ENCODE results near the gene CDK1. TPM values are rescaled to one million over a fixed set of nuclear protein-coding genes. Genes with fewer than 3 reads are reported as not detected.

The CDK1 gene
- polyA plus RNA-seq, 2 of the 4 experiments (the other 2 are of a cell fraction) = 97.1 to 109 TPM

DNA sequence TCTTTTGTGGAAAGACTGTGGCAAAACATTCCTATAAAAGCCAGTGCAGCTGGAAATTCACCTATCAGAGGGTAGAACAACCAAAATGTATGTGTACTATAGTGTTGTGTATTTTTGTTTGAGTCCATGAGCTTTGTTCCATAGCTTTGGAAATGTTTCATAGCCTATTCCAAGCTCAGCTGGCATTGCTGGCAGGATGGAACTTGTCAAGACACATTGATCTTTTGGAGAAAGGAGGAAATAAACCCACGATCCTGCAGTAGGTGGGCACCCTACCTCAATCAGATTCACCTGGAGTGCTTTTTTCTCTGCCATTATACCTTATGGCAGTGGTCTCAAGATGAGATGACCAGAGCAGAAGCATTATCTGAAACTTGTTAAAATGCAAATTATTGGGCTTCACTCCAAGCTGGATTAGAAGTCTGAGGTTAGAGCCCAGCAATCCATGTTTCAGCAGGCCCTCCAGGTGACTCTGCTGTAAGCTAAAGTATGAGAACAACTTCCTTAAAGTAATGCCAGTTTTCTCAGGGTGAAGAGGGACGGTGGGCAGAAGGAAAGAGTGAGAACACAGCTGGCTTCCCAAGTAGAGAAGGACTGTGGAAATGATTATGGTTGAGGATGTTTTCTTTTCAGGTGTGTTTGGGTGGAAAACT lies 30.3 kb upstream of the CDK1 start:
- no peaks in the 10 kb centered on the region for H3K4me1 ChIP-seq
- no peak for ATAC-seq
- TF ChIP-seq NFE2L2 (conservative IDR thresholded peaks at IDR 0.05; ENCODE audit: low read length) (no peak), NR3C1 (IDR thresholded peaks at IDR 0.05) (no peak), CHD4 (IDR thresholded peaks at IDR 0.05; ENCODE audit: borderline replicate concordance) (no peak), KDM5A (IDR thresholded peaks at IDR 0.05) (no peak), ESRRA (IDR thresholded peaks at IDR 0.05; ENCODE audit: borderline replicate concordance, low read length) (no peak), FOSB (CRISPR knock-in tag; IDR thresholded peaks at IDR 0.05) (no peak), SMC3 (IDR thresholded peaks at IDR 0.05) (no peak), HDAC2 (IDR thresholded peaks at IDR 0.05) (no peak), JUN (IDR thresholded peaks at IDR 0.05) (no peak), ZNF302 (CRISPR knock-in tag; IDR thresholded peaks at IDR 0.05) (no peak), RNF2 (IDR thresholded peaks at IDR 0.05; ENCODE audit: borderline replicate concordance, low read depth) (no peak), EP300 (IDR thresholded peaks at IDR 0.05) (no peak)
- TF ChIP-seq, protein P1, sequence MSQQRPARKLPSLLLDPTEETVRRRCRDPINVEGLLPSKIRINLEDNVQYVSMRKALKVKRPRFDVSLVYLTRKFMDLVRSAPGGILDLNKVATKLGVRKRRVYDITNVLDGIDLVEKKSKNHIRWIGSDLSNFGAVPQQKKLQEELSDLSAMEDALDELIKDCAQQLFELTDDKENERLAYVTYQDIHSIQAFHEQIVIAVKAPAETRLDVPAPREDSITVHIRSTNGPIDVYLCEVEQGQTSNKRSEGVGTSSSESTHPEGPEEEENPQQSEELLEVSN (IDR thresholded peaks at IDR 0.05; ENCODE audit: borderline replicate concordance, low read depth) = no peak
- TF ChIP-seq, protein P2, sequence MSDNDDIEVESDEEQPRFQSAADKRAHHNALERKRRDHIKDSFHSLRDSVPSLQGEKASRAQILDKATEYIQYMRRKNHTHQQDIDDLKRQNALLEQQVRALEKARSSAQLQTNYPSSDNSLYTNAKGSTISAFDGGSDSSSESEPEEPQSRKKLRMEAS (IDR thresholded peaks at IDR 0.05) = no peak
- TF ChIP-seq, protein P3, sequence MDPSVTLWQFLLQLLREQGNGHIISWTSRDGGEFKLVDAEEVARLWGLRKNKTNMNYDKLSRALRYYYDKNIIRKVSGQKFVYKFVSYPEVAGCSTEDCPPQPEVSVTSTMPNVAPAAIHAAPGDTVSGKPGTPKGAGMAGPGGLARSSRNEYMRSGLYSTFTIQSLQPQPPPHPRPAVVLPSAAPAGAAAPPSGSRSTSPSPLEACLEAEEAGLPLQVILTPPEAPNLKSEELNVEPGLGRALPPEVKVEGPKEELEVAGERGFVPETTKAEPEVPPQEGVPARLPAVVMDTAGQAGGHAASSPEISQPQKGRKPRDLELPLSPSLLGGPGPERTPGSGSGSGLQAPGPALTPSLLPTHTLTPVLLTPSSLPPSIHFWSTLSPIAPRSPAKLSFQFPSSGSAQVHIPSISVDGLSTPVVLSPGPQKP (IDR thresholded peaks at IDR 0.05; ENCODE audit: low read depth, low read length) = no peak
- CTCF ChIA-PET = interaction anchor here (0.6 to 1.2 kb wide), 2 partner anchors 21 to 118 kb away, joined by 3 to 4 read pairs; no protein-coding TSS in a partner anchor
- H3K27ac ChIP-seq = no peak overlapping the region
- no peak overlapping the region for H3K4me3 ChIP-seq
- 38% methylated on average over 2 of the region's 2 CpGs for WGBS (ENCODE audit: missing lambda C conversion rate)
- DNase-seq (ENCODE audit: low read depth in 1 of 2, low spot score in 1 of 2) = no peak
- H3K9me3 ChIP-seq = no peaks in the 10 kb centered on the region
- POLR2A ChIA-PET = no interaction called here
- H3K4me2 ChIP-seq = no peak overlapping the region
- no peak for FAIRE-seq

DNA sequence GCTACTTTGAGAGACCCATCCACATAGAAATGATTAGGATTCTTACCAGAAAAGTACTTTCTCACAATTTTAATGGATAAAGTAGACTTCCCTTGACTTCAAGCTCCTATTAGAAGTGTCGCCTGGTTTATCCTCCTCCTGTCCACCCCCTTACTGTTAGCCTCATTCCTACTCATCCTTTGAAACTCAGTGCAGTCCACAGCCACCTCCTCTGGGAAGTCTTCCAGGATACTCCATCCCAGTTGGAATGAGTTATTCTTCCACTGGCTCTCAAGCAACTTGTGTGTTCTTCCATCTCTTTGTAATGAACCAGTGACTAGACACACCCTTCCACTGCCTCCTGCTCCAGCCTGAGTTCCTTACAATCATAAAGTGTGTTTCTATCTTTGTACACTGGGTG lies 25.1 kb upstream of the CDK1 start:
- ATAC-seq (no peak), DNase-seq (ENCODE audit: low read depth in 1 of 2, low spot score in 1 of 2) (no peak), FAIRE-seq (no peak)
- no peak overlapping the region for H3K4me3 ChIP-seq
- CTCF ChIA-PET = interaction anchor here (1.3 kb wide), 1 partner anchor 16 kb away, joined by 3 read pairs; no protein-coding TSS in a partner anchor
- peak; percentile 34 for TF ChIP-seq ZFP36 (IDR thresholded peaks at IDR 0.05; ENCODE audit: borderline replicate concordance, partially characterized antibody)
- no peak for TF ChIP-seq FOXS1 (CRISPR knock-in tag; IDR thresholded peaks at IDR 0.05)
- TF ChIP-seq, protein P4, sequence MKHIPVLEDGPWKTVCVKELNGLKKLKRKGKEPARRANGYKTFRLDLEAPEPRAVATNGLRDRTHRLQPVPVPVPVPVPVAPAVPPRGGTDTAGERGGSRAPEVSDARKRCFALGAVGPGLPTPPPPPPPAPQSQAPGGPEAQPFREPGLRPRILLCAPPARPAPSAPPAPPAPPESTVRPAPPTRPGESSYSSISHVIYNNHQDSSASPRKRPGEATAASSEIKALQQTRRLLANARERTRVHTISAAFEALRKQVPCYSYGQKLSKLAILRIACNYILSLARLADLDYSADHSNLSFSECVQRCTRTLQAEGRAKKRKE (CRISPR knock-in tag; IDR thresholded peaks at IDR 0.05; ENCODE audit: low read depth) = no peak
- TF ChIP-seq, protein P1 (IDR thresholded peaks at IDR 0.05; ENCODE audit: borderline replicate concordance, low read depth) = no peak
- no peaks in the 10 kb centered on the region for H3K9me3 ChIP-seq
- POLR2A ChIA-PET = no interaction called here
- WGBS (ENCODE audit: missing lambda C conversion rate) = 78% methylated on average over 1 of the region's 1 CpG
- H3K4me2 ChIP-seq = no peak overlapping the region
- no peak overlapping the region for H3K27ac ChIP-seq
- peaks cover 15% of the 10 kb centered on the region for H3K4me1 ChIP-seq

DNA sequence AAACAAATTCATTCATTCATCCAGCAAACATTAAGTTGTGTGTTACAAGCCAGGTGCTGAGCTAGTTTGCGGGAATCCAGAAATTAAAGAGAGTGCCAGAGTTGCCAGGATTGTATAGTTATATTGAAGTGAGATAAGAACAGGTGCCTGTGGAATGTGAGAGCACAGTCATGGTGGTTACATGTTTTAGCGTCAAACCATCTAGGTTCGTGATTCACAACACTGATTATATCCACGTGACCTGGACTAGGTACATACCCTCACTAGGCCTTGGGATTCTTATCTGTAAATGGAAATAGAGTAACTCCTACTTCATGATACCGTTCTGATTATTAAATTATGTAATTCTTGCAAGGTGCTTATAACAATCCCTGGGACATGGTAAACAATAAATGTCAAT lies 24.5 kb upstream of the CDK1 start:
- ATAC-seq (no peak), DNase-seq (ENCODE audit: low read depth in 1 of 2, low spot score in 1 of 2) (no peak), FAIRE-seq (no peak)
- ChIA-PET CTCF (interaction anchor here (1.3 kb wide), 1 partner anchor 15 kb away, joined by 3 read pairs; no protein-coding TSS in a partner anchor), POLR2A (no interaction called here)
- no peaks in the 10 kb centered on the region for H3K9me3 ChIP-seq
- no peak overlapping the region for H3K4me3 ChIP-seq
- peaks cover 18% of the 10 kb centered on the region for H3K4me1 ChIP-seq
- 85% methylated on average over 5 of the region's 5 CpGs for WGBS (ENCODE audit: missing lambda C conversion rate)
- no peak for TF ChIP-seq JUN (IDR thresholded peaks at IDR 0.05)
- H3K4me2 ChIP-seq = no peak overlapping the region
- H3K27ac ChIP-seq = no peak overlapping the region

Data from A549 (cell line).